PFSK-1 (cell line): Measurements from ENCODE around the gene PARD6G.

Source experiments
- FOXP2 ChIP-seq: optimal IDR thresholded peaks from 2 replicates; pipeline ENCODE3; 2011; ENCODE audit warnings: borderline replicate concordance, control low read depth, inconsistent platforms; ENCODE audit not compliant: insufficient read depth; ENCODE audit errors: extremely low read length, extremely low read depth
- POLR2AphosphoS5 ChIP-seq: IDR thresholded peaks from 2 replicates; pipeline ENCODE4 v1.6.1; 2012; ENCODE audit warnings: low read depth, mild to moderate bottlenecking, control low read depth, low read length, moderate library complexity
- REST ChIP-seq, 2 experiments: IDR thresholded peaks; 2 replicates each; pipeline versions ENCODE4 v1.6.1 to v1.8.0; 2011 to 2012; ENCODE audit warnings: low read depth in 2 of 2, low read length in 2 of 2, control low read depth in 1 of 2, inconsistent platforms in 1 of 2, mild to moderate bottlenecking in 1 of 2, moderate library complexity in 1 of 2; ENCODE audit not compliant: insufficient read depth in 1 of 2
- SIN3A ChIP-seq: IDR thresholded peaks from 2 replicates; pipeline ENCODE4 v1.6.1; 2012; ENCODE audit warnings: mild to moderate bottlenecking, low read length, moderate library complexity, borderline replicate concordance; ENCODE audit not compliant: insufficient read depth
- TAF1 ChIP-seq: IDR thresholded peaks from 2 replicates; pipeline ENCODE4 v1.6.1; 2012; ENCODE audit warnings: low read length, control low read depth, borderline replicate concordance; ENCODE audit not compliant: insufficient read depth

The PARD6G gene

GRCh38 chr18:80225685-80226084 is 21.6 kb downstream of the PARD6G start:
- TF ChIP-seq FOXP2 (no peak), SIN3A (no peak), TAF1 (no peak), POLR2AphosphoS5 (no peak), REST (IDR thresholded peaks at IDR 0.05; ENCODE audit: insufficient read depth in 1 of 2, low read depth in 2 of 2, low read length in 2 of 2) (no peak)

- TF ChIP-seq TAF1: no peak
- TF ChIP-seq REST (IDR thresholded peaks at IDR 0.05; ENCODE audit: insufficient read depth in 1 of 2, low read depth in 2 of 2, low read length in 2 of 2): no peak
- TF ChIP-seq POLR2AphosphoS5: no peak
- TF ChIP-seq SIN3A: no peak
- no peak for TF ChIP-seq FOXP2
These were observed 23.6 kb downstream of the PARD6G start for GRCh38 chr18:80223581-80224148.

- TF ChIP-seq SIN3A: no peak
- TF ChIP-seq TAF1: no peak
- TF ChIP-seq POLR2AphosphoS5: no peak
These were observed 28.7 kb downstream of the PARD6G start for GRCh38 chr18:80218341-80219227.

GRCh38 chr18:80213182-80213581 is 34.1 kb downstream of the PARD6G start:
- no peak for TF ChIP-seq SIN3A
- no peak for TF ChIP-seq FOXP2
- TF ChIP-seq TAF1: no peak
- TF ChIP-seq POLR2AphosphoS5: no peak
- no peak for TF ChIP-seq REST (IDR thresholded peaks at IDR 0.05; ENCODE audit: insufficient read depth in 1 of 2, low read depth in 2 of 2, low read length in 2 of 2)

- no peak for TF ChIP-seq POLR2AphosphoS5
- no peak for TF ChIP-seq REST (IDR thresholded peaks at IDR 0.05; ENCODE audit: insufficient read depth in 1 of 2, low read depth in 2 of 2, low read length in 2 of 2)
- no peak for TF ChIP-seq FOXP2
- no peak for TF ChIP-seq SIN3A
- no peak for TF ChIP-seq TAF1
These were observed 36.8 kb downstream of the PARD6G start for GRCh38 chr18:80210312-80211083.
